Retinal pigment epithelial cell (primary cell): Measurements from ENCODE around the gene RPH3AL.

ENCODE experiments used
- DNase-seq: peaks from one replicate; pipeline ENCODE4 v3.0.0-alpha.2; 2010; ENCODE audit warnings: low read depth
- H3K4me3 ChIP-seq: 2 replicates; pipeline ENCODE4 v1.5.1; 2011; ENCODE audit warnings: mild to moderate bottlenecking, low read length, control low read depth, moderate library complexity
- CTCF ChIP-seq: conservative IDR thresholded peaks from 2 replicates; pipeline ENCODE4 v1.5.1; 2011; ENCODE audit warnings: low read depth, low read length, control low read depth, inconsistent platforms

RPH3AL gene

GRCh38 chr17:345261-345660, 7.3 kb downstream of the RPH3AL start:
- no peak for TF ChIP-seq CTCF
- DNase-seq, result no peak
- no peak overlapping the region for H3K4me3 ChIP-seq

GRCh38 chr17:343875-344752, 8.5 kb downstream of the RPH3AL start:
- no peak overlapping the region for H3K4me3 ChIP-seq
- no peak for DNase-seq
- TF ChIP-seq CTCF, result no peak

- TF ChIP-seq CTCF, result no peak
- no peak overlapping the region for H3K4me3 ChIP-seq
- DNase-seq, result no peak
These were observed 9.4 kb downstream of the RPH3AL start for GRCh38 chr17:343211-343610.

- DNase-seq, result no peak
- no peak for TF ChIP-seq CTCF
- no peak overlapping the region for H3K4me3 ChIP-seq
These were observed 12.5 kb downstream of the RPH3AL start for GRCh38 chr17:340074-340473.

GRCh38 chr17:339193-340061, 13.2 kb downstream of the RPH3AL start:
- TF ChIP-seq CTCF, result no peak

GRCh38 chr17:338442-339192, 14.0 kb downstream of the RPH3AL start:
- H3K4me3 ChIP-seq, result no peak overlapping the region
- no peak for DNase-seq
- no peak for TF ChIP-seq CTCF

More at GRCh38 chr17:339193-340061, 13.2 kb downstream of the RPH3AL start:
- H3K4me3 ChIP-seq, result no peak overlapping the region
- no peak for DNase-seq
